NCI-H345 treated with DMSO at 0.1 percent for 48 hours (cell line): ENCODE measurements around the gene SLC34A3.
A peak's percentile ranks its signal among the peaks of the same experiment; 100 is the strongest.
"Not testable (repeated sequence)": the region's sequence is repeated elsewhere in the genome, so short reads cannot be mapped to it uniquely, and the experiment has no call there.

ENCODE experiments used
- DNase-seq: peaks from one replicate; lab custom pipeline; 2025; ENCODE audit not compliant: unreplicated experiment; lab: John Stamatoyannopoulos, UW

Gene SLC34A3

GRCh38 chr9:137228968-137229896, 1.5 kb upstream of the SLC34A3 start:
- no peak for DNase-seq

GRCh38 chr9:137229903-137230704, 597 bp upstream of the SLC34A3 start:
- DNase-seq = no peak

- no peak for DNase-seq
Observed at GRCh38 chr9:137231372-137232039, 805 bp downstream of the SLC34A3 start.

- no peak for DNase-seq
Observed at GRCh38 chr9:137232101-137232500, 1.4 kb downstream of the SLC34A3 start.

- DNase-seq = no peak
Observed at GRCh38 chr9:137232510-137232909, 1.8 kb downstream of the SLC34A3 start.

- no peak for DNase-seq
Observed at GRCh38 chr9:137233143-137233980, 2.7 kb downstream of the SLC34A3 start.

GRCh38 chr9:137234055-137234697, 3.5 kb downstream of the SLC34A3 start:
- no peak for DNase-seq

- no peak for DNase-seq
Observed at GRCh38 chr9:137234758-137235423, 4.2 kb downstream of the SLC34A3 start.

GRCh38 chr9:137235424-137236237, 4.9 kb downstream of the SLC34A3 start:
- DNase-seq = no peak

GRCh38 chr9:137236238-137236935, 5.7 kb downstream of the SLC34A3 start:
- DNase-seq = peak; percentile 53

- no peak for DNase-seq
Observed at GRCh38 chr9:137236936-137237421, 6.3 kb downstream of the SLC34A3 start.

- peak; percentile 80 for DNase-seq
Observed at GRCh38 chr9:137237759-137238726, 7.3 kb downstream of the SLC34A3 start.

- not testable (repeated sequence) for DNase-seq
Observed at GRCh38 chr9:137239541-137240200, 9.0 kb downstream of the SLC34A3 start.

GRCh38 chr9:137240318-137240840, 9.7 kb downstream of the SLC34A3 start:
- no peak for DNase-seq

GRCh38 chr9:137240841-137241489, 10.3 kb downstream of the SLC34A3 start, which contains the start of gene TUBB4B:
Gene TUBB4B, plus strand, starts transcription at chr9:137241287. Its CDS starts 74 bp downstream, at chr9:137241361.
- peak; percentile 99 for DNase-seq
